Right hindlimb (tissue), 1 donor: ENCODE measurements around the gene MFSD6.
"Not testable (repeated sequence)": the region's sequence is repeated elsewhere in the genome, so short reads cannot be mapped to it uniquely, and the experiment has no call there.

Experiments used
- DNase-seq: peaks from one replicate; pipeline ENCODE4 v3.0.0-alpha.2; 2018

MFSD6 gene

GRCh38 chr2:190405995-190406394 lies 2.2 kb upstream of the MFSD6 start:
- no peak for DNase-seq

- no peak for DNase-seq
Observed at GRCh38 chr2:190406805-190407204, 1.4 kb upstream of the MFSD6 start.

GRCh38 chr2:190407246-190407661 lies 901 bp upstream of the MFSD6 start:
- DNase-seq: no peak

GRCh38 chr2:190408538-190409271 lies 550 bp downstream of the MFSD6 start:
- peak; percentile 41 for DNase-seq

- DNase-seq: no peak
Observed at GRCh38 chr2:190409616-190410015, 1.5 kb downstream of the MFSD6 start.

GRCh38 chr2:190410166-190410565 lies 2.0 kb downstream of the MFSD6 start:
- DNase-seq: no peak

GRCh38 chr2:190412966-190413365 lies 4.8 kb downstream of the MFSD6 start:
- DNase-seq: no peak

- no peak for DNase-seq
Observed at GRCh38 chr2:190413421-190413820, 5.3 kb downstream of the MFSD6 start.

GRCh38 chr2:190415251-190415650 lies 7.1 kb downstream of the MFSD6 start:
- DNase-seq: no peak

- DNase-seq: no peak
Observed at GRCh38 chr2:190415794-190416775, 7.9 kb downstream of the MFSD6 start.

GRCh38 chr2:190417045-190417842 lies 9.1 kb downstream of the MFSD6 start:
- DNase-seq: no peak

- DNase-seq: no peak
Observed at GRCh38 chr2:190418727-190419126, 10.6 kb downstream of the MFSD6 start.

GRCh38 chr2:190420801-190421200 lies 12.6 kb downstream of the MFSD6 start:
- no peak for DNase-seq

GRCh38 chr2:190425221-190425866 lies 17.2 kb downstream of the MFSD6 start:
- no peak for DNase-seq

GRCh38 chr2:190425883-190426658 lies 17.9 kb downstream of the MFSD6 start:
- DNase-seq: no peak

- DNase-seq: not testable (repeated sequence)
Observed at GRCh38 chr2:190430866-190431265, 22.7 kb downstream of the MFSD6 start.

GRCh38 chr2:190431907-190432306 lies 23.8 kb downstream of the MFSD6 start:
- DNase-seq: no peak

GRCh38 chr2:190432567-190433231 lies 24.5 kb downstream of the MFSD6 start:
- no peak for DNase-seq

GRCh38 chr2:190435031-190435670 lies 27.0 kb downstream of the MFSD6 start:
- DNase-seq: no peak

- no peak for DNase-seq
Observed at GRCh38 chr2:190436557-190436956, 28.4 kb downstream of the MFSD6 start.

- no peak for DNase-seq
Observed at GRCh38 chr2:190440113-190440512, 32.0 kb downstream of the MFSD6 start.
